M059J (cell line): ENCODE results near the gene GP2. TPM values are rescaled to one million over a fixed set of nuclear protein-coding genes. Genes with fewer than 3 reads are reported as not detected.

Source experiments
- total RNA-seq: library from RNA; depleted of rRNA; stranded (reverse); fragments of >200 nt; shearing (Covaris generic); gene quantifications from 2 replicates; pipeline ENCODE4 v1.2.3, GENCODE V29; 2014; rRNA removed

The GP2 gene
- total RNA-seq, 1 experiment from 2014 or later, result not detected

Other genes with a start within 250 kb of the GP2 start
- not detected in 2 replicates for gene UMOD, start 25.2 kb upstream of the GP2 start, total RNA-seq
- gene PDILT, start 77.2 kb upstream of the GP2 start, total RNA-seq, result not detected in 2 replicates
- 14.4 and 29.6 TPM in 2 replicates for gene ACSM5, start 82.0 kb upstream of the GP2 start, total RNA-seq
- not detected in 2 replicates for gene ACSM2A, start 124.0 kb upstream of the GP2 start, total RNA-seq
- gene ACSM2B, start 248.9 kb upstream of the GP2 start, total RNA-seq, result not detected in 2 replicates